ENCODE results near the gene SLX4IP.

The SLX4IP gene

DNA sequence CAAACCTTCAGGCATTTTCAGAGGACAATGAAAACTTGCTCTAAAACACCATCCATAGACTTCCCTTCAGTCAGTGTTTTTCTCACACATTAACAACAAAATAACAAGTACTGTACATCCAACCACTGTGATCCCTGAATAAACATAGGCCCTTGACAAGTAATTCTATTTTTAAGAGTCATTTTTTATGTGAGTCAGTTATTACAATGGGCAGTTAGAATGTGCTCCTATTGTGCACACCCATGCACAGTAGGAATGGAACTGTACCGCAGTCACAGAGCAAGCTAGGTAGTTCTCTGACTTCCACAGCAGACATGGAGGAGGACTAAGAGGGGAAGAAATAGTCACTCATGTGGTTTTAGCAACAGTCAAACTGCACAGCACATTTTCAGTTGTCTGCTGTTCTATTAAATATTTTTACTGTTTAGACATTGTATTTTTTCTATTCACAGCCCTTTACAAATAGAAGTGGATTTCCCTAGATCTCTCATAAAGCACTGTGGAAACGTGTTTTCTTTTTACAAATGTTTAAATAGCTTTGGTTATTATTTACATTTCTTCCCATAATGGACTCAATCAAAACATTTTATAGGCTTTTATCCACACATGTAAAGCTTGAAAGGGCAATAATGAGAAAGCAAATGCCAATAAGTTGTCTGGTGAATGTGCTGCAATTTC is 138.3 kb downstream of the SLX4IP start:
- TF ChIP-seq, protein P1, sequence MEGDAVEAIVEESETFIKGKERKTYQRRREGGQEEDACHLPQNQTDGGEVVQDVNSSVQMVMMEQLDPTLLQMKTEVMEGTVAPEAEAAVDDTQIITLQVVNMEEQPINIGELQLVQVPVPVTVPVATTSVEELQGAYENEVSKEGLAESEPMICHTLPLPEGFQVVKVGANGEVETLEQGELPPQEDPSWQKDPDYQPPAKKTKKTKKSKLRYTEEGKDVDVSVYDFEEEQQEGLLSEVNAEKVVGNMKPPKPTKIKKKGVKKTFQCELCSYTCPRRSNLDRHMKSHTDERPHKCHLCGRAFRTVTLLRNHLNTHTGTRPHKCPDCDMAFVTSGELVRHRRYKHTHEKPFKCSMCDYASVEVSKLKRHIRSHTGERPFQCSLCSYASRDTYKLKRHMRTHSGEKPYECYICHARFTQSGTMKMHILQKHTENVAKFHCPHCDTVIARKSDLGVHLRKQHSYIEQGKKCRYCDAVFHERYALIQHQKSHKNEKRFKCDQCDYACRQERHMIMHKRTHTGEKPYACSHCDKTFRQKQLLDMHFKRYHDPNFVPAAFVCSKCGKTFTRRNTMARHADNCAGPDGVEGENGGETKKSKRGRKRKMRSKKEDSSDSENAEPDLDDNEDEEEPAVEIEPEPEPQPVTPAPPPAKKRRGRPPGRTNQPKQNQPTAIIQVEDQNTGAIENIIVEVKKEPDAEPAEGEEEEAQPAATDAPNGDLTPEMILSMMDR (IDR thresholded peaks at IDR 0.05; ENCODE audit: borderline replicate concordance, control extremely low read depth, extremely low read depth, insufficient read depth, missing control alignments) = no peak
- DNase-seq (ENCODE audit: low spot score) = no peak
- in situ Hi-C loops (cut with MboI; ENCODE audit: low sequenced_read_pairs, unreplicated experiment) = loop anchor here (25.0 kb wide), 2 partner anchors 689 to 964 kb away; no protein-coding TSS in a partner anchor

DNA sequence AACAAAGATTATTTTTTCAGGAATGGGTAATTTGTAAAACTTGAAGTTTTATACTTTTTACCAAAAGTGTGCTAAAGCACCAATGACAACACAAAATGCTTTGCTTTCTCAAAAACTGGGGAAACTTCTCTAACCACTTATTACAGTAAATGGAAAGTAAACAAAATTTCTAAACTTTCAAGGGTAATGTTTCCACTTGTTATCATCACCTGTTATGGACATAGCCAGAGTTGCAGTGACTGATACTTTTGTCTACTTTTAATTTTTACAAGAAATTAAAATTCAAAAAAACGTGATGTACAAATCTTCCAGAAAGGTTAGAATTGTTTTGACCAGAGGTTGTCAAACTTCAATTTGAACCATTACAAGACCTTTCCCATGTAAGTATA is 138.8 kb downstream of the SLX4IP start:
- in situ Hi-C loops (cut with MboI; ENCODE audit: low sequenced_read_pairs, unreplicated experiment) = loop anchor here (25.0 kb wide), 2 partner anchors 688 to 963 kb away; no protein-coding TSS in a partner anchor
- TF ChIP-seq, protein P1 (IDR thresholded peaks at IDR 0.05; ENCODE audit: borderline replicate concordance, control extremely low read depth, extremely low read depth, insufficient read depth, missing control alignments) = no peak
- no peak for DNase-seq (ENCODE audit: low spot score)

DNA sequence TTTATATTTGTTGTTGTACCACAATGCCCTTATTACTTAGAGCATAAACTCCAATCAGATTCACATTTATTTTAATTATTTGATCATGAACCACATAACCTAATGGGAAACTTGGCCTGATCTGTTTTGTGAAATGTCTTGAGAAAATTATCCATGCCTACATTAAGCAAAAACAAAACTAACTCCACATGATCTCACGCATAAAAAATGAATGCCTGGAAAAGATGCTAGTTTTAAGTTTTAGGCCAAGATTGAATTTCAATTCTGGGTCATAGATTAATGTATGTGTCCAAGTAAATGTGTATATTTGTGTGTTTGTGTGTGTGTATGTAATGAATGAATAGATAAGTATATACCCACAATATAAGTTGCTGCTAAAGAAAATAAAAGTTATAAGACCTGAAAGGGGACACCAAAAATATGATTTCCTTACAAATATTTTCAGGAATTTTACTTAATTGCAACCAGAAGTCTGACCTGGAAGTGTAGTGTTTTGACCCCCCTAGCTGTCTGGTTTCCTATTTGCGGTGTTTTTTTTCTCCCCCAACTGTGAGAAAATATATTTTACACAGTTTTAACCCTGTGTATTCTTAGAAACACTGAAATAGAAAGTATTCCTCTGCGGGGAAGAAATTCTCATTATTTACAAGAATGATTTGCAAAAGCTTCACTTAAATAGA is 141.4 kb downstream of the SLX4IP start:
- TF ChIP-seq, protein P1 (IDR thresholded peaks at IDR 0.05; ENCODE audit: borderline replicate concordance, control extremely low read depth, extremely low read depth, insufficient read depth, missing control alignments) = no peak
- in situ Hi-C loops (cut with MboI; ENCODE audit: low sequenced_read_pairs, unreplicated experiment) = no loop called here
- no peak for DNase-seq (ENCODE audit: low spot score)

DNA sequence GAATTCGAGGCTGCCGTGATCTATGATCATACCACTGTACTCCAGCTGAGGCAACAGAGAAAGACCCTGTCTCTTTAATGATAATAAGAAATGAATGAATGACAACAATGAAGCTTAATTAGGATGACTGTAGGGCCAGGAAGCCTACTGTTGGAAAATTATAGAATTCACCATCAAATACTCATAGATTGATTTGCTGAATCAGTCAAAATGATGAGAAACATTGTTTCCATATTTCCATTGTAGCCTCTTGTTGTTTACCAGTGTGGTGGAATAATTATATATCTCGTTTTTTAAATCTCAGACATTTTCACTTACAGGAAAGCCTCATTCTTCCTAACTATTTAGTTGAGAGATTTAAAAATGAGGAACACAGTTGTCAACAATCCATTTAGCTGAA is 142.5 kb downstream of the SLX4IP start:
- in situ Hi-C loops (cut with MboI; ENCODE audit: low sequenced_read_pairs, unreplicated experiment) = no loop called here
- no peak for DNase-seq (ENCODE audit: low spot score)
- TF ChIP-seq, protein P1 (IDR thresholded peaks at IDR 0.05; ENCODE audit: borderline replicate concordance, control extremely low read depth, extremely low read depth, insufficient read depth, missing control alignments) = no peak

DNA sequence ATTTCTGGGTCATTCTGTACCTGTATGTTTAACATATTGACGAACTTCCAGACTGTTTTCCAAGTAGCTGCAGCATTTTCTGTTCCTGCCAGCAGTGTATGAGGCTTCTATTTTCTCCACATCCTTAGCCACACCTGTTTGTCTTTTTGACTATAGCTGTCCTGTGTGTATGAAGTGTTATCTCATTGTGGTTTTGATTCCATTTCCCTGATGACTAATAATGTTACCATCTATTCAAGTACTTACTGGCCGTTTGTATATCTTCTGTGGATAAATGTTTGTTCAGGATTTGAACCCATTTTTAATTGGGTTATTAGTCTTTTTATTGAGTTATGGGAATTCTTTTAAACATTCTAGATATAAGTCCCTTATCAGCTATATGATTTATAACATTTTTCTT is 143.5 kb downstream of the SLX4IP start:
- DNase-seq (ENCODE audit: low spot score) = no peak
- TF ChIP-seq, protein P1 (IDR thresholded peaks at IDR 0.05; ENCODE audit: borderline replicate concordance, control extremely low read depth, extremely low read depth, insufficient read depth, missing control alignments) = no peak
- in situ Hi-C loops (cut with MboI; ENCODE audit: low sequenced_read_pairs, unreplicated experiment) = no loop called here

DNA sequence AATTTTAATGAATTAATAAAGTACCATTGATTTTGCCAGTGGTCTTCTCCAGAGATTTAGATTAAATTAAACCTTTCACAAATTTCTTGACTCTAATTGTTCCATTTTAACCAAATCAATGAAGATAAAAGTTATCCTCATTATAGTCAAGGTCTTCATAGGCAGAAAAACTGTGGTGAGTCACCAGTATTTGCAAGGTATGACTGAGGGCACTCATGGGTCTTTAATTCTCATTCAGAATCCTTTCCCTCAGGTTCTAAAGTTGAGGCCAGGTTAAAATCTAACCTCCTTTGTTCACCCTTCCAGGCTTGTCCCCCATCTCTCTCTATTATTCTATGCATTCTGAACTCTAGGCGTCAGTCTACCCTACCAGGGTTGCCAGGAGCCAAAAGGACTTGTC is 144.8 kb downstream of the SLX4IP start:
- in situ Hi-C loops (cut with MboI; ENCODE audit: low sequenced_read_pairs, unreplicated experiment) = no loop called here
- no peak for DNase-seq (ENCODE audit: low spot score)
- TF ChIP-seq, protein P1 (IDR thresholded peaks at IDR 0.05; ENCODE audit: borderline replicate concordance, control extremely low read depth, extremely low read depth, insufficient read depth, missing control alignments) = no peak
